ENCODE measurements around the gene DPH2. TPM values are rescaled to one million over a fixed set of nuclear protein-coding genes. Genes with fewer than 3 reads are reported as not detected.

Gene DPH2
- total and polyA plus RNA-seq, 8 donors: 6.4 to 93.2 (median 13.8) TPM

DNA sequence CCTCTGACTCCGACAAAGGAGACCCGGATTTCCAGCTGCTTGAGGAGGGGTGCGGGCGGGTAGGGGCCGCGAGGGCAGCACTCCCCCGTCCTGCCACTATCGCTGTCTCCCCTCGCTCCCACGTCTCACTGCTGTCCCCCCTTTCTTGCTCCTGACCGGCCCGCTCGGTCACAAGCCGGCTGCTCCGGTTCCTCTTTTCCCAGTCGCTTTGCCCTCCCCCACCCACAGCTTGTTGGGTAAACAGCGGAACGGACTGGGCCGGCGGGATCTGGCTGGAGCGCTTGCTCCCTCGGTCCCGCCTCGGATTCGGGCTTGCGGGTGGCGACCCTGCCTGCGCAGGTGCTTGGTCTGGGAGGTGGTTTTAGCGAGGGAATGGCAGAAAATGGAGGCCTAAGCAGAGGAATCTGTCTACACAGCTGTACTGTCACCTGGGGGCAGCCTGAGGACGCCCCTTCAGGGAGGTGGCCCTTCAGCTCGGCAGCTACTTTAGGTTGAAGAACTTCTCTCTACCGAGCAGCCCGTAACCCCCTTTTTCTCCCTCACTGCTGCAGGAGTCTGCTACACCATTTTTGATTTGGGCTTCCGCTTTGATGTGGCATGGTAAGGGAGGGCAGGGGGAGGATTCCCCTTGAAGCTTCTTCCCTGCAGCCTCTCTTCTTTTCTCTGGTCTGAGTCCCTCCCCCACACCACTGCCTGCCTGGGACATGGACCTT lies 5.6 kb downstream of the DPH2 start:
- peak overlapping the region; percentile 63 to 84 (median 76) for H3K4me3 ChIP-seq
- intact Hi-C loops (cut with DNase I; ENCODE audit: low total_unique reads): no loop called here
- no peaks in the 10 kb centered on the region for H3K27me3 ChIP-seq
- peaks cover 13 to 50% (median 40%) of the 10 kb centered on the region in 4 donors for H3K36me3 ChIP-seq
- H3K9me3 ChIP-seq: no peaks in the 10 kb centered on the region
- peaks cover 51 to 73% (median 65%) of the 10 kb centered on the region in 4 donors for H3K4me1 ChIP-seq
- DNase-seq: peak; percentile 74 to 86
- no peak for TF ChIP-seq POLR2AphosphoS5 (IDR thresholded peaks at IDR 0.05)
- TF ChIP-seq, protein P1, sequence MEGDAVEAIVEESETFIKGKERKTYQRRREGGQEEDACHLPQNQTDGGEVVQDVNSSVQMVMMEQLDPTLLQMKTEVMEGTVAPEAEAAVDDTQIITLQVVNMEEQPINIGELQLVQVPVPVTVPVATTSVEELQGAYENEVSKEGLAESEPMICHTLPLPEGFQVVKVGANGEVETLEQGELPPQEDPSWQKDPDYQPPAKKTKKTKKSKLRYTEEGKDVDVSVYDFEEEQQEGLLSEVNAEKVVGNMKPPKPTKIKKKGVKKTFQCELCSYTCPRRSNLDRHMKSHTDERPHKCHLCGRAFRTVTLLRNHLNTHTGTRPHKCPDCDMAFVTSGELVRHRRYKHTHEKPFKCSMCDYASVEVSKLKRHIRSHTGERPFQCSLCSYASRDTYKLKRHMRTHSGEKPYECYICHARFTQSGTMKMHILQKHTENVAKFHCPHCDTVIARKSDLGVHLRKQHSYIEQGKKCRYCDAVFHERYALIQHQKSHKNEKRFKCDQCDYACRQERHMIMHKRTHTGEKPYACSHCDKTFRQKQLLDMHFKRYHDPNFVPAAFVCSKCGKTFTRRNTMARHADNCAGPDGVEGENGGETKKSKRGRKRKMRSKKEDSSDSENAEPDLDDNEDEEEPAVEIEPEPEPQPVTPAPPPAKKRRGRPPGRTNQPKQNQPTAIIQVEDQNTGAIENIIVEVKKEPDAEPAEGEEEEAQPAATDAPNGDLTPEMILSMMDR (IDR thresholded peaks at IDR 0.05): no peak
- no peak for TF ChIP-seq EP300 (IDR thresholded peaks at IDR 0.05)
- no peak for TF ChIP-seq POLR2A (IDR thresholded peaks at IDR 0.05)
- H3K27ac ChIP-seq: peak overlapping the region; percentile 90 to 97 (median 96)
- WGBS, 5 donors: 1 to 3% (median 1%) methylated on average over 21 to 34 of the region's 34 CpGs

- TF ChIP-seq, protein P1 (IDR thresholded peaks at IDR 0.05): no peak
- TF ChIP-seq POLR2A (IDR thresholded peaks at IDR 0.05) (no peak), POLR2AphosphoS5 (IDR thresholded peaks at IDR 0.05) (no peak)
- H3K27me3 ChIP-seq: no peaks in the 10 kb centered on the region
- DNase-seq: no peak
- H3K27ac ChIP-seq: peak overlapping the region in 4 of 5 donors; percentile 90 to 97 (median 95)
- intact Hi-C loops (cut with DNase I; ENCODE audit: low total_unique reads): no loop called here
- peak overlapping the region; percentile 63 to 84 (median 76) for H3K4me3 ChIP-seq
- no peaks in the 10 kb centered on the region for H3K9me3 ChIP-seq
- 60 to 71% (median 69%) methylated on average over 4 of the region's 4 CpGs for WGBS, 5 donors
- H3K4me1 ChIP-seq: peaks cover 51 to 73% (median 65%) of the 10 kb centered on the region in 4 donors
- H3K36me3 ChIP-seq: peaks cover 13 to 49% (median 39%) of the 10 kb centered on the region in 4 donors
Measured at GRCh38 chr1:43976045-43976444, 6.2 kb downstream of the DPH2 start.

- intact Hi-C loops (cut with DNase I; ENCODE audit: low total_unique reads): no loop called here
- 87 to 96% (median 89%) methylated on average over 8 of the region's 8 CpGs for WGBS, 5 donors
- no peak overlapping the region for H3K27ac ChIP-seq
- no peaks in the 10 kb centered on the region for H3K9me3 ChIP-seq
- TF ChIP-seq POLR2A (IDR thresholded peaks at IDR 0.05): no peak
- no peak for TF ChIP-seq POLR2AphosphoS5 (IDR thresholded peaks at IDR 0.05)
- no peak for TF ChIP-seq EP300 (IDR thresholded peaks at IDR 0.05)
- TF ChIP-seq, protein P1 (IDR thresholded peaks at IDR 0.05): no peak
- no peak for DNase-seq
- H3K4me1 ChIP-seq: peaks cover 52 to 72% (median 65%) of the 10 kb centered on the region in 4 donors
- H3K4me3 ChIP-seq: peak overlapping the region in 2 of 4 donors; percentile 72 to 84
- H3K27me3 ChIP-seq: no peaks in the 10 kb centered on the region
- peaks cover 13 to 47% (median 34%) of the 10 kb centered on the region in 4 donors for H3K36me3 ChIP-seq
Measured at GRCh38 chr1:43976890-43977289, 7.1 kb downstream of the DPH2 start.

DNA sequence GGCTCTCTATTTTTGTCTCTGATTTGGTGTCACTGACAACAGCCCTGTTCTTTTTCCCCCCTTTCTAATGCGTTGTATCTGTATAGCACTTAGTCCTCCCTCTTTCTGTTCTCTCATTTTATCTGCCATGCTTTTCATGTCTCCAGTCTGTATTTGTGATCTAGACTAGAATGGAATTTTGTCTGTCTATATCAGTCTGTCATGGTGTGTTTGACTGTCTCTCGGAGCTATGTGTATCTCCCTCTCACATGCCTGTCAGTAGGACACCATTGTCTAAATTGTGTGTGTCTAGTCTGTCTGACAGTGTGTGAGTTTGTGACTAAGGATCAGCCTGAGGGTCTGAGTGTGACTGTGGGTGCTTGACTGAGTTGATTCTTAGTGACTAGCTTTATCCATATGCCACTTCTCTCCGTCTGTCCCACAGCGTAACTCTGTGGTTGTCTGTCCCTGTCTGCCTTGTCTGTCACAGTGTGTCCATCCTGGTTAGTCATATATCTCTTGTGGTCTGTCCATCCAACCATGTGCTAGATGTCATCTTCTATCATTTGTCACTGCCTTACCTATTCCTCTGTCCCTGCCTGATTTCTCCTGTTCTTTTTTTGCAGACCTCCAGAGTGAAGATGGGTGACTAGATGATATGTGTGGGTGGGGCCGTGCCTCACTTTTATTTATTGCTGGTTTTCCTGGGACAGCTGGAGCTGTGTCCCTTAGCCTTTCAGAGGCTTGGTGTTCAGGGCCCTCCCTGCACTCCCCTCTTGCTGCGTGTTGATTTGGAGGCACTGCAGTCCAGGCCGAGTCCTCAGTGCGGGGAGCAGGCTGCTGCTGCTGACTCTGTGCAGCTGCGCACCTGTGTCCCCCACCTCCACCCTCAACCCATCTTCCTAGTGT lies 7.8 kb downstream of the DPH2 start:
- peak overlapping the region in 1 of 5 donors; percentile 70 for H3K27ac ChIP-seq
- DNase-seq: no peak
- H3K4me1 ChIP-seq: peaks cover 52 to 71% (median 65%) of the 10 kb centered on the region in 4 donors
- no peaks in the 10 kb centered on the region for H3K27me3 ChIP-seq
- H3K9me3 ChIP-seq: no peaks in the 10 kb centered on the region
- H3K36me3 ChIP-seq: peaks cover 12 to 45% (median 26%) of the 10 kb centered on the region in 4 donors
- intact Hi-C loops (cut with DNase I; ENCODE audit: low total_unique reads): no loop called here
- H3K4me3 ChIP-seq: peak overlapping the region in 1 of 4 donors; percentile 72
- TF ChIP-seq EP300 (IDR thresholded peaks at IDR 0.05): no peak
- no peak for TF ChIP-seq POLR2AphosphoS5 (IDR thresholded peaks at IDR 0.05)
- no peak for TF ChIP-seq POLR2A (IDR thresholded peaks at IDR 0.05)
- TF ChIP-seq, protein P1 (IDR thresholded peaks at IDR 0.05): no peak
- WGBS, 5 donors: 81 to 86% (median 82%) methylated on average over 9 of the region's 9 CpGs
